Right forelimb (tissue), 1 donor: ENCODE results near the gene EFNA5.

Source experiments
- DNase-seq: peaks from one replicate; pipeline ENCODE4 v3.0.0-alpha.2; 2018

EFNA5 gene

DNA sequence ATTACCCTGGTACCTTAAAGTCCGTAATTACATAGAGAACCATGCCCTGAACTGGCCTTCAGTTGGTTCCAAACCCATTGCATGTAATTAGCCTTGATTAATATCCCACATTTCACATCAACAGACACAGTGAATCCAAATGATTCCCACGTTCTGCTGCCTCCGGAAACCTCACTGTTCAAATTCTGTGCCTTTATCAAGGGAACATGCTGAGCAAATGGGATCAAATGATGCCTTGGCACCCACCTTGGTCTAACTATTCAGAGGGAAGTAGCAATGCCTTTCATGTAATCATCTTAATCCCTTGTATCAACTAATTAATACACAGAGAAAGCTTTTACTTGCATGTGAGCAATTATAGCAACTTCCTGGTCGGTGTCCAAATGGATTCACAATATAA is 100.6 kb downstream of the EFNA5 start:
- no peak for DNase-seq

DNA sequence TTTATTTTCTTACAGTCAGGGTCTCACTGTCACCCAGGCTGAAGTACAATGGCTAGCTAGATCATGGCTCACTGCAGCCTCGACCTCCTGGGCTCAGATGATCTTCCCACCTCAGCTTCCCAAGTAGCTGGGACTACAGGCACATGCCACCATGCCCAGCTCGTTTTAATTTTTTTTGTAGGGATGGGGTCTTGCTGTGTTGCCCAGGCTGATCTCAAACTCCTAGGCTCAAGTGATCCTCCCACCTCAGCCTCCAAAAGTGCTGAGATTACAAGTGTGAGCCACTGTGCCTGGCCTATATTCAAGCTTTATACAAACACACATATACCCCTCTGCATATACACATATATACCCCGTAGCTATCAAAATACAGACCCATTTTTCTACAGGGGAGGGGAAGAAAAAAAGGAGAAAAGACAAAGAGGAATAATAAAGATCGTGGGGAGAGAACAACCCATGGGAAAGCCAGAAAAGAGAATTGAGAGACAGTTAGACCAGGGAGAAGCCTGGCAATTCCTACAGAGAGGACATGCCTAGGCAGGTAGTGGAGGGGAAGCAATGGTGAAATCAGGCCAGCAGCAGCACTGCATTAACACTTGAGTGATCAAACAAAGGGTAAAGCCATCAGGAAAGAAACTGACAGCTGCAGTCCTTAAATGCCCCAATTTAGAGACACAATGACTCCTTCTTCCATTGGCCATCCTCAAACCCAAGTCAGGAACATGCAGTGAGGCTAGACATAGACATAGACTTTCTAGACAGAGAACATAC is 102.7 kb downstream of the EFNA5 start:
- no peak for DNase-seq

DNA sequence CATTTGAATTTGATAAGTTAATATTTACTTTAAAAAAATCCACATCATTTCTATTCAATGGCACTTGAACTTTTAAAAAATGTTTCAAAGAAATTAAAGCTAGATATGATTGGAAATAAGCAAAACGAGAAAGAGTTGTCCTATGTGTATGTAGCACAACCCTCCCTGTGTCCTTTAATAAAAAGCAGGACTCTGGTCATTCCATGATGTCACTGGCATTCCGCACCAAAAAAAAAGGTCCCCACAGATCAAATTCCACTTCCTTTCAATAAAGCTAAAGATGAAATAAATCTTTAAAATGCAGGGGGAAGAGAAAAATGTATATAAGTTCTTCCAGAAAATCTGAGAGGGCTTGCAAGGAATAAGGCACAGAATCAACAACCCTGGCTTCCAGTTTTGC is 103.8 kb downstream of the EFNA5 start:
- DNase-seq: no peak

DNA sequence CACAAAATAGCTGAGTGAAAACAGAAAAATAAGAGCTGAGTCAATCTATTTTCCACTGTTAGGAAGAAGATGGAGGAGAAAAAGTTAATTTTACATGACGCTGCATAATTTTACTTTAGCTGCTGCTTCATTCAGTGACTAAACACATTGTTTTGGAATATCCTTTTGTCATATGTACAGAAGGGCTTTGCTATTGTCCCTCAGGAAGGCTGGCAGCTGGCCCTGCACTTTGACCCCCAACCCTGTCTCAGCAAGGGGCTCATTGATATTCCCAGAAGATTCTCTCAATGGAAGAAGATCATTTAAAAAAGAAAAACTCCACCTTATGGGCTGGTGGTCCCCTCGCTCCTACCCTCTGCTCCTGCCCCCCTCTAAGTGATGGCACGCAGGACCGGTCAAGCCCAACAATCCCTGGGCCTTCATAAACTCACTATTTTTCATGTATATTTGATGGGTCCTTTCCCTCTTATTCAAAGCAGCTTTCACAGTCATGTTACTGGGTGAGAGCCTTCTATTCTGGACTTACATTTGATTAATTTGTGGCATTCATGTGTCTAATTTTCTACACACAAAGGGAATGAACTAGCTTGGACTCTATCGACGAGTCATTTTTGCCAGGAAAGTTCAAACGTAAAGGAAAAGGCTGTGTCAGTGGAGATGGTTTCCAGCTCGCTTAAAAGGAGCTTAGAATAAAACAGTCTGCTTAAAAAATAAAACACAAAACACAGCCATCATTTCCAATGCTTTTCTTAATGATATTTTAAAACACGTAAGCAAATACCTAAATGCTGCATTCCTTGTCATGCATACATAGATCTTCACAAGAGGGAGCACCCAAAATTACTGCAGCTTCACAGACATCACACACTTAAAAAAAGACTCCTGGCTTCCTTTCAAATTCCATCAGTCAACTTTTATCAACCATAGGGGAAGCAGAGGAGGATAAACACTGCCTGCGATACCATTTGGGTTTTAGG is 104.7 kb downstream of the EFNA5 start:
- no peak for DNase-seq

DNA sequence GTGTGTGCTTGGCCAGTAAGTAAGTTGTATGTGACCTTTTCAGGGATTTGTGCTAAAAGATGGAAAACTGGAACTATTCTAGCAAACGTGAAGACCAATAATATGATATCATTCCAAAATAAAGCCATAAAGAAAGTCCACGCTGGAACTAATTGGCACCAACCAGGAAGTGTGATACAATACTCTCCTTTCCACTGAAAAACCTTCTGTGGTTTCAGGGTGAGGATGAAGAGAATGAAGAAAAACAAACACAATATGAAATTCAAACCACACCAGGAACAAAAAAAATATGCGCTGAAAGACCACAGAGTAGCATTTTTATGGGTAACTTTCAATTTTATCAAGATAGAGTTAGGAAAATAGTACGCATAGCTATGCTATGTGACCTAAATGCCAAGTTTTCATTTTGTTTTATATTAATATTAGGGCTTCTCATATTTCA is 105.8 kb downstream of the EFNA5 start:
- no peak for DNase-seq

DNA sequence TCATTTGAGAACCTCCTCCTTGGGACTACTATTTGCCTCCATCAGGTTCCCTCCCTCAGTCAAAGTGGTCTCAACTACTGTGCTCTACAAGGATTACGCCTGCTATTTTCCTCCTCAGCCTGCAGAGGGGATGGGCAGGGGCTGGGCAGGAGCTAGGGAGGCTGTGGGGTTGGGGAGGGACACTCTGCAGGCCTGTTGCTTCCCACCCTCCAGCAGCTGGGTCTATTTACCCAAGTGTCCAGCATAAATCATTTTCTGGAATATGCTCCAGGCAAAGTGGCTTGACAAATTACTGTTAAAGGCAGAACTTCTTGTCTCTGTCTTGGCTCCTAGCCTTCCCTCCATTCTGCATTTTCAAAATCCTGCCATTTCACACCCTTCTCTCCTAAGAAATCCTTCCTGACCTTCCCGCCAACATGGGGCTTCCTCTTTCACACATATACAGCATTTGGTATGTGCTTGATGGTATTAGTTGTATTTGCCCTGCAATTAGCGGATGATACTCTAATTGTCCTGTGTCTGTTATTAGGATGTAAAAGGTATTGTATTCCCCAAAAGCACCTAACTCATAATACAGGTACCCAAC is 106.7 kb downstream of the EFNA5 start:
- DNase-seq: no peak

DNA sequence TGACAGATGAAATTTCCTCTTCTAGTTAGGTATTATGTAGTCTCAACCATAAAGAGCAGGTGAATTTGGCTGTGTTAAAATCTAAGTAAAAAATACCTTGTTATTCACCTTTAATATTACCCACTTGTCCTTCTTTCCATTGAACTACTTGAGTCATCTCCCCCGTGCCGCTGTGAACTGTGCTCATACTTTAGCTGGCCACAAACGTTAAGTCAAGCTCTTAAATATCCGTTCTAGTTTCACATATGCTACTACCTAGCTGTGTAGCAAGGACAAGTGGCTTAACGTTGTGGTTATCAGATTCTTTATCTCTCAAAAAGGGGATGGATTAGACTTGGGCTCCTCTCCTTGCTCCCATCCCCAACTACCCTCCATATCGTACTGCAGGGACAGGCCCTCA is 110.4 kb downstream of the EFNA5 start:
- DNase-seq: no peak

DNA sequence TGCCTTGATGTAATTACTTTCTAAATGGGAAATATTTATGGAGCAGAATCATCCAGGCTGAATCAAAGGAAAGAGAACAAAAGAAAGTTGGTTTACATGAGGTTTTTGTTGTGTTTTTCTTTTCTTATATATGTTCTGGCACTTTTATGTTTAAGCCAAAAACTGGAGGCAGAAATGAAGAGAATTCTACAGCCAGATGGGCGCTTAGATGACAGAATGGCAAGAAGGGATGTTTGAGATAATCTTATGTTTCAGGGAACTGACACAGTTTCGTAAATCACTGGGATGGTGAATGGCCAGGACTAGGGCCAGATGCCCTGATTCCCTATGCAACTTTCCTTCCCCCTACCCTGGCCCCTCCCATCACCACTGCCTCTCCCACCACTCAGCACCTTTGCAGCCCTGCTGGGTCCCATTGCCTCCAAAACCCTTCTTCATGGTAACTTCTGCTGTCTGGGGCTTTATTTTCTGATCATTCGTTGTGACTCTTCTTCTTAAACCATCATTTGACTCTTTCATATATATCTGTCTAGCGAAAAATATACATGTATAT is 111.8 kb downstream of the EFNA5 start:
- no peak for DNase-seq

DNA sequence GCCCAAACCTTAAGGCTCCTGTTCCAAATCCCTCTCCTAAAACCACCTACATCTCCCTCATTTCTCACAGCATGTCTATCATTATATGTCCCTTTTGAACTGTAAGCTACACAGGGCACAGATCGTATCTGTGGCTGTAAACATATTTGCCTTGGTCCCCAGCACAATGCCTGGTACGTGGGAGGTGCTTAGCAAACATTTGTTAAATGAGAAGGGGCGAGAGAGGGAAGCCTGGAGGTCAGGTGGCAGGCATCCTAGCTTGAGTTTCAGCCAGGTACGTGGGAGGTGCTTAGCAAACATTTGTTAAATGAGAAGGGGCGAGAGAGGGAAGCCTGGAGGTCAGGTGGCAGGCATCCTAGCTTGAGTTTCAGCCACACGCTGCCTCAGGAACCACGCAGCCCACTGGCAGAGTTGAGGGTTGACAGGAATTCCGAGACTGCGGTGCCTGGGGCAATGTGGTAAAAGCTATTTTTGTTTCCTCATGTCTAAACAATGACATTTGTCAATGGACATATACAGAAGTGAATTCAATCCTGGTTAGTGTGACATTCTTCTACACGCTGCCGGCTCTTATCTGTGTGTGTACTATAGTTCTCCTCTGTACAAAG is 113.6 kb downstream of the EFNA5 start:
- no peak for DNase-seq

DNA sequence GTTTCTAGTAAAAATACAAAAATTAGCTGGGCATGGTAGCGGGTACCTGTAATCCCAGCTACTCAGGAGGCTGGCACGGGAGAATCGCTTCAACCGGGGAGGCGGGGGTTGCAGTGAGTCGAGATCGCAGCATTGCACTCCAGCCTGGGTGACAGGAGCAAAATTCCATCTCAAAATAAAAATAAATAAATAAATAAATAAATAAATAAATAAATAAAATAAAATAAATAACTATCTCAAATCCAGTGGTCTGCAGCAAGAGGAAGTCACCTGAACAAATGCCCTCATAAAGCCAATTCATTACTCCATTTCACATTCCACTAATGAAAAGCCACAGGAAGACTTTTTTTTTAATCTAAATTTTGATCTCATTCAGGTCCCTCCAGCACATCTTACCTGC is 114.2 kb downstream of the EFNA5 start:
- no peak for DNase-seq

DNA sequence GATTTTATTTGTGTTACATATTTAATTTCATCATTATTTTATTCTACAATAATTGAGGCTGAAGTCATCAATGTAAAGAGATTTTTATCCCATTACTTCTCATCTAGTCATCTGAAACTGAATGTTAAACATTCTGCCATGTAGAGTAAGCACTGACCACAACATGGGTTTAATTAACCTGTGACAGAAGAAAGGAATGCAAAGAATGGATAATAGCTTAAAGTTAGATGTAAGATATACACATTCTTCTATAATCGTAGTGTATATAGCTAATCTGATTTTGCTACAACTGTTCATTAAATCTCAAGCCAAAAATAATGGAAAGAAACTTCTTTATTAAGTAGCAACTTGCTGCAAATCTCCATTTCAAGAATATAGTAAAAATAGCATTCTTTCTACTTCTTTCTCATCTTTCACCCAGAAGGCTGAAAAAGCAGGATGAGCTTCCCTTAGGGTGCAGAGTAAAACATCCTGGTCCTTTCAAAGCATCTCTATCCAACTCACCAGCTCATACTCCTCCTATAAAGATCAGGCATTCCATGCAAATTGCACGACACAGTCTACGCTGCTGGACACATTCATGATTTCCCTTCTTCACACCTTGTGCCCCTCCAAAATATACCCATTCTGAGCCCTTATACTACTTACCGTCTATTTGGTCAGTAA is 115.2 kb downstream of the EFNA5 start:
- no peak for DNase-seq

DNA sequence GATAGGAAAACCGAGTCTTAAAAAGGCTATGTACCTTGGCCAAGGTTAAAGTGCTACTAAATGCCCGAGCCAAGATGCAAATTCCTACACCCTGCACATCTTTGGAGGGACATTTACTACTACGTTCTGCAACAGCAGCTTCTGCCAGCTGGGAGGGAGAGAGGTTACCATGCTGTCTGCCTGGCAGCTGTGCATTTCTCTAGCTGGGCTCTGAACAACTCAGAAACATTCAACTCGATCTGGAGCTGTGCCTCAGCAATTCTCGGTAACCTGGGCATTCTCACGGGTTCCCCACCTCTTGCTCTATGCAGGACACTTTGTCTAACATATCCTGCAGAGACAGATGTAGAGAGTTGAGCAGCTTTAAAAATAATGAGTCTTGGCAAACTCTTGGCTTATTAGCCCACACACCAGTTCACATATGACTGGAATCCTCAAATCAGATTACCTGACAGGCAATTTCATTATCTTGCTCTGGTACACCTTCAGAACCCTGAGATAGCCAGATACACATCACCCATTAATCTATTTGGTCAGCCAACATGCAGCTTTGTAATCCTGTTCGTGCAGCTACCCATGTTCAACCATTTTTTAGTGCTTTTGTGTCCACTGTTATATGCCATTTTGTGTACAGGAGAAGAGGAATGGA is 115.8 kb downstream of the EFNA5 start:
- no peak for DNase-seq

DNA sequence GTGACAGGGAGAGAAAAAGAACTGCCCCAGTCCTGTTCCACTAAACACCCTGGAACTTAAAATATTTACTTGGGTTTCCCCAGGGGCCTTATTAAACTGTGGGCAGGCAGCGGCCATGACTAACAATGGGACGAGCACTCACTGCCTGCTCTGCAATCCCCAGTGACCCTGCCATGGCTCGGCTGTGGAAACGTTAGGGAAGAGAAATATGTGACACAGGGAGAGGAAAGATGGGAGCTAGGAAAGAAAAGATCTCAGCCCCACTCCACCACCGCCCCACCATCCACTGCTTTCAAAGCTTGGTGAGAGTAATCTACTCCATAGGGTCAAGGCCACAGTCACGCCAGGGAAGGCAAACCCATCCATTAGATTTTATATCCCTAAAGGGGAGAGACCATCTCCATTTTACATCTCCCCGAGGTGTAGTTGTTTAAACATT is 117.6 kb downstream of the EFNA5 start:
- no peak for DNase-seq

DNA sequence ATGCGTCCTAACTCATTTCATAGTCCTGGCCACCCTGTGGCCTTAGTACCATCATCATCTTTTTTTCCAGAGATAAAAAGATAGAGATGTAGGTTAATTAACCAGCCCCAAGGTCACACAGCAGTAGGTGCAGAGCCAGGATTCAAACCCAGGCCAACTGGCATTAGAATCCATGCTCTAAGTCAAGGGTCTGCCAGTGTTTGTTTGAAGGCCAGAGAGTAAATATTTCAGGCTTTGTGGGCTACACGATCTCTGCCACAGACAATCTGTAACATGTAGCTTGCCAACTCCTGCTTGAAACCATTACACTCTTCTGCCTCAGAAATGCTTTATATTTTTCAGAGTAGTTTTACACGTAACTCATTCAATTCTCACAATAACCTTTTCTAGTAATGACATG is 119.6 kb downstream of the EFNA5 start:
- no peak for DNase-seq

DNA sequence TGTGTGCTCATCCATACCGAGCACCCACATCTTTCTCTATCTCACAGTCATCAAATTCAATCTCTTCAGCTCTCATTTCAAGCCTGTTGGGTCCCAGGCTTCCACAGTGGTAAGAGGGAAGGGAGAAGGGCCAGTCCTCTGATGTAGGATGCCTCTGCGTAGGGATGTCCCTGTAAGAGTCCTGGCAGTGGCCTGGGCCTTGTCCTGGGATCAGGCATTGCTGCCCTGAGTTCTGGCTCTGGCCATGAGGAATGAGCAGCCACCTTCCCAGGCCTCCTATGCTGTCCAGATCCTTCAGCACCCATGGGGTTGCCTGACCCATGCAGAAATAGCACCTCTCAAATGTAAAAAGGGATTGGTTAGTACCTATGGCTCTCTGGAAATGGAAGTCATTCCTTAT is 121.2 kb downstream of the EFNA5 start:
- no peak for DNase-seq

DNA sequence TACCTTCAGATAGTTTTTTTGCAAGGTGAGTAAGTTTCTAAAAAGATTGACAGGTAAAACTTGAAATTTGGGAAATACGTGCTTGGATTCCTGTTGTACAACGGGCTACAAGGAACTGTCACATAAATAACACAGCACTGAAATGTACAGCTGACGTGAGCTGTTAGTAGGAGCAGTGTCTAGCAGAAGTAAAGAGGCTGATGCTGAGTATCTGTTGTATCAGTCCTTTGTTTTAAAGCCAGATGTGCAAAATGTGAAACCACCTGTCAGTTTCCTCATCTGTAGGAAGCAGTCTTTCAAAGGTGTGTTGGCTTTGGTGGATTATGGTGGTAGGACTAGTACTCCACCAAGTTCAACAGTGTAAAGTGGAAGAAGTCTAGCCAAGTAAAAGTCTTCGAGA is 122.3 kb downstream of the EFNA5 start:
- no peak for DNase-seq

DNA sequence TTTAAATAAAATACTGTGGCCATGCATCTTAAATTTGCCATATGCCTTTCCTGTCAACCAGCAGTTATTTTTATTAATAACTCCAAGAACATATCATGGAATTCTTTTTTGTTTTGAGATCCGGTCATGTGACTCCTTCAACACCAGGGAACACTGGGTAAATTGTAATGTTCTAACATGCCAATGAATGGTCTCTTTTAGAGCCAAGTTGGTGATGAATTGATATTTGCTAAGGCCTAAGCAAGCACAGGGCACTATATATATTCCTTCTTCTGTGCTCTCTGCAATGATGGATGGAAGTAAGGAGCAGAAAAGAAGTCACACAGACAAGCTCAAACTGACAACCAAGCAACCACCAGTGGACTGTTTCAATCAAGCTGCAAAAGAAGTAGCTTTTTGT is 124.0 kb downstream of the EFNA5 start:
- no peak for DNase-seq

DNA sequence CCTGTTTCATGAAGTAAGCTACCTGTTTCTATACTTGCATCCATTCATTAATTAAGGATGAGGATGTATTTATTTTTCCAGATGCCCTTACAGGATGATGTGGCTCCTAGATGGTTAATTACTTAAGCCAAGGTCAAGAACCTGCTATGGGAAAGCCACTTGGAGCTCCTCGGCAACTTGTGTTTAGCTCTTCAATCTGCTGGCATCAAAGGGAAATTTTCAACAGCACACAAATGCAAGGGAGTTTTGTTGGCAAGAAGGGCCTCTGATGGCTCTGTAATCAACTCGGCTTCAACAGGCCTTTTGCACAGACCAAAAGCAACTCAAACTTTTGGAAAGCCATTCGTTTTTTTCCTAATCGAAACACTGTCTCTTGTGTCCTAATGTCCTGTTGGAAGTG is 125.3 kb downstream of the EFNA5 start:
- DNase-seq: no peak

DNA sequence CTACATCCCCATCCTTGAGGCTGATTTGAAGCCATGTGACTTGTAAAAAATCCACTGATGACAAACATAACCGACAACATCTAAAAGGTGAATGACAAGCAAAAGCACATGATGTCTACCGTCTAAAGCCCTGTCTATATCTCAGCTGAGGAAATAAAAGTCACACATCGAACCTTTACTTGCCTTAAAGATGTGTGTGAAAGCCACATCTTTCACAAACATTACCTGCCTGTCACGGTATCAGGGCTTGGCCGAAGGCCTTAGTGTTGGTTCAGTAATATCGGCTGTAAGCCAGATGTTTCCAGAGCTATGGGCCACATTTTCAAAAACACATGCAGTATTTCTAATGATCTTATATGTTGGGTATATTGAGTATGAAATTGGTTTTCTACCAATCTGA is 125.8 kb downstream of the EFNA5 start:
- no peak for DNase-seq

DNA sequence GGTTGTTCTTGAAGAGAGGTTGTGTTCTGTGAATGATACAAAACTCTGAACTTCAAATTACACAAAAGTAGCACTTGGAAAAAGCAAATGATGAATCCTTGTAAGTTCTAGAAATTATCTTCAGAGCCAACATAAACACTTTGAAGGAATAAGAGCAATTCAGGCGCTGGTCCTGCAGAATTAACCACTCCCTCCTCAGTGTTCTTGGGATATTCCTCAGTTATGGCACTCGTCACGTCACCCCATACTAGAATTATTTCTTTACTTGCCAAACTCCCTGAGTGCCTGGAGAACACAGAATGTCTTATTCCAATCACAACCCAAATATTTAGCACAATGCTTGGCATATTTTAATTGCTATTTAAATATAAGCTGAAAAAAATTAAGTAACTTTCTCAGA is 126.3 kb downstream of the EFNA5 start:
- no peak for DNase-seq

DNA sequence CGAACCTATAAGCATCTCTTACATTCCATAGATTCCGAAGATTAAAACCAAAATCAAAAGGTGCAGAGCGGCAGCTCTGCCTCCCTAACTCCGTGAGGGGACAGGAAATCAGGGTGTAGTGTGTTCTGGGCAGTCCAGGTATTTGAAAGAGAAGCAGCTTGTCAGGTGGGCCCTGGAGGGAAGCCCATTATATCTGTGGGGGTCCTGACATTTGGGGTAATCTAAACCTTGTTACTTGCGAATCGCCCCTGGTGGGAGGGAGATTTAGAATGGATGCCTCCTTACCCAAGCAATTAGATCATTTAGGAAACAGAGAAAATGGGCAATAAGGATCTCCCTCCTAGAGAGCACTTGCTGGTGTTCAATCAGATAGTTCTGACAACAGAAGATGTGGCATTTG is 126.9 kb downstream of the EFNA5 start:
- no peak for DNase-seq

DNA sequence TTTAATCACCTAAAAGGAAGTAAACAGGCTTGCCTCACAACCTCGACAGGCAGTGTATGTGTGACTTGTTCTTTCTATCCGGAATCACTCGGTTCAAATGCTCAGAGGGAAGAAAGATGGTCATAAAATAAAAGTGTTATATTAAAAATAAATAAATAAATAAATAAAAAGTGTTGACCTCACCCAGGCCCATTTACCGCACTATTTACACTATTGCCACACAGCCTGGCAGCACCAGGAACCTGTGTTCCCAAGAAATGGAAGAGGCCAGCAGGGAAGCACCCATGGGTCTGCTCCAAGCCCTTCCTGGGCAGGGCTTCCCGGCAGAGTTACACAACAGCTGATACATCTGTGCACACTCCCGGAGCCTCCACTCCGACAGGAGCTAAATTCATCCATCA is 127.9 kb downstream of the EFNA5 start:
- DNase-seq: no peak
